GM12892 (cell line): Measurements from ENCODE around the gene TTC27.

Source experiments
- DNase-seq: peaks from one replicate; pipeline ENCODE4 v3.0.0; 2011; ENCODE audit not compliant: insufficient read length
- FAIRE-seq: peaks from 2 replicates; lab custom pipeline; 2011; peaks lifted over from hg19 to GRCh38; lab: Jason Lieb, UNC
- POLR2A ChIP-seq: IDR thresholded peaks from 2 replicates; pipeline ENCODE4 v1.6.1; 2011; ENCODE audit warnings: low read depth, low read length, control low read depth
- POLR2AphosphoS5 ChIP-seq: IDR thresholded peaks from 2 replicates; pipeline ENCODE4 v1.6.1; 2011; ENCODE audit warnings: low read depth, low read length, control low read depth
- TAF1 ChIP-seq: IDR thresholded peaks from 2 replicates; pipeline ENCODE4 v1.6.1; 2011; ENCODE audit warnings: low read depth, mild to moderate bottlenecking, control low read depth, low read length, borderline replicate concordance

Gene TTC27

DNA sequence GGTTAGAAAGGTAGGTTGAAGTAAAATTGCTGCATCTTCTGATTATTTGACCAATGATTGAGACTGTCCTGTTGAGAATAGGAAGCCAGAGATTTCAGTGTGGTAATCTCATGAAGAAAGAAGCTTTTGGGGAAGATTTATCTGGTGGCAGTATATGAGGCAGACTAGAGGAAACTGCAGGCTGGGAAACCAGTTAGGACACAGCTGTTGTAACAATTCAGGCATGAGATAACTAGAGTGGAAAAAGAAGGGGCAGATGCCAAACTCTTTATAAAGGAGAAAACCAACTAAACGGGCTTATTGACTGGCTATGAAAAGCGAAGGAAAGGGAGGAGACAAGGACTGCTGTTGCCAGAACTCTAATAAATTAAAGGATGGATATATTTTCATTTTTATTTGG, 155.6 kb downstream of the TTC27 start:
- FAIRE-seq: no peak
- TF ChIP-seq POLR2A: no peak
- no peak for DNase-seq

- DNase-seq (no peak), FAIRE-seq (no peak)
- TF ChIP-seq POLR2AphosphoS5 (no peak), TAF1 (no peak), POLR2A (no peak)
These were observed 156.1 kb downstream of the TTC27 start for GRCh38 chr2:32783933-32784332.

DNA sequence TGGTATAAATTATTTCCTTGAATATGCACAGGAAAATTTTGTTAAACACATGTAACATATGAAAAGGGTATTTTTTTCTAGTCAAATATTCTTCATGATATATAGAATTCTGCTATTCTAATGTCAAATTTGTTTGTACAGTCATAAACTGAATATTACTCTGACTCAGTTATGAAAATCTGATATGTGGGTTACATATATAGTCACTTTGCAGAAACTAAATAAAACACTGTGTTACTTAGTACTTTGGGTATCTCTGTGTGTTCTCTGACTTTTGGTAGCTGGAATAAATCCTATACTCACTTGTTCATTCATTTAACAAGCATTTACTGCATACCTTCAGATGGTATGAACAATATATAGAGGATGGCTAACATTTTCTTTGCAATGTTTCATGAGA, 159.4 kb downstream of the TTC27 start:
- DNase-seq (no peak), FAIRE-seq (peak; percentile 27)
- TF ChIP-seq POLR2AphosphoS5 (no peak), POLR2A (no peak), TAF1 (no peak)

DNA sequence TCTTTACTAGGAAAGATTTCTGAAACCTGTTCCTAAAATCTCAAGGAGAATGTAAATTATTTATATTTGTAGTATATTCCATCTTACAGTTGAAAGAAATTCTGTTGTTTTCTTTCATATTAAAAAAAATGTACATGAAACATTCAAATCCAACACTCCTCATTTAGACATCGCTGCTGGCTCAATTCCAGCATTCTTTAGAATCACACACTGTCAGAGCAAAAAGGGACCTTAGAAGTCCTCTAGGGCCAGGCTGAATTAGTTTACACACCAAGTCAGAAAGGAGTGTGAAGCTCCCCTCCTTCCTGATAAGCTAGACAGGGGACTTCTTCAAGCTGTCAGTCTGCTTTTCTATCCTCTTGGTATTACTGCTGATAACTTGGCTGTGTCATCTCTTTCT, 160.3 kb downstream of the TTC27 start:
- FAIRE-seq: no peak
- no peak for DNase-seq
- TF ChIP-seq POLR2AphosphoS5: no peak
- TF ChIP-seq TAF1: no peak
- TF ChIP-seq POLR2A: no peak

DNA sequence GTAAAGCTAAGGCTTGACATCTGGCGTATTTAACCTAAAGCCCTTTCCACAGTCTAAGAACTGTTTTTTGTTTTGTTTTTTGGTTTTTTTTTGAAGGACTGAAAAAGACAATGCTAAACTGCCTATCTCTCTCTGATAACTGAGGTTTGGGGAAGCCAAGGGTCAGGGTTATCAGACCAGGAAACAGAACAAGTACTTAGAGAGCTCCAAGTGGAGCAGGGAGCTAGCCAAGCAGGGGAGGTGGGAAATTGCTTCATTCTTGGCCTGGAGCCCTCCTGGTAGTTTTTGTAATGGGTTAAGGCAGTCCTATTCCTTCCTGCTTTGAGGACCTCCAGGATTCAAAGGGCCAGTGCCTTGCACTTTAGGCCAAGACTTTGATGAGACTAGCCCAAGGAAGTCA, 164.6 kb downstream of the TTC27 start:
- DNase-seq (no peak), FAIRE-seq (no peak)
- TF ChIP-seq TAF1 (no peak), POLR2AphosphoS5 (no peak), POLR2A (no peak)

DNA sequence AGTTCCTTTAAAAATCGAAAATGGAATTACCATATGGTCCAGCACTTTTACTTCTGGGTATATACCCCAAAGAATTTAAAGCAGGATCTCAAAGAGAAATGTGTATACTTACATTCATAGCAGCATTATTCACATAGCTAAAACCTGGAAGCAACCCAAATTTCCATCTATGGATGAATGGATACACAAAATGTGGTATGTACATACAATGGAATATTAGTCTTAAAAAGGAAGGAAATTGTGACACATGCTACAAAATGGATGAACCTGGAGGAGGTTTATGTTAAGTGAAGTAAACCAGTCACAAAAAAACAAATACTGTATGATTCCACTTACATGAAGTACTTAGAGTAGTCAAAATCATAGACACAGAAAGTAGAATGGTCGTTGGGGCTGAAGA, 171.0 kb downstream of the TTC27 start:
- TF ChIP-seq TAF1: no peak
- TF ChIP-seq POLR2AphosphoS5: no peak
- TF ChIP-seq POLR2A: no peak
- FAIRE-seq (no peak), DNase-seq (no peak)

GRCh38 chr2:32801741-32802140, 173.9 kb downstream of the TTC27 start:
- TF ChIP-seq POLR2A (no peak), TAF1 (no peak), POLR2AphosphoS5 (no peak)
- FAIRE-seq (no peak), DNase-seq (no peak)

- TF ChIP-seq POLR2A: no peak
- no peak for TF ChIP-seq TAF1
- no peak for TF ChIP-seq POLR2AphosphoS5
- no peak for FAIRE-seq
These were observed 175.0 kb downstream of the TTC27 start for GRCh38 chr2:32802877-32803276.

DNA sequence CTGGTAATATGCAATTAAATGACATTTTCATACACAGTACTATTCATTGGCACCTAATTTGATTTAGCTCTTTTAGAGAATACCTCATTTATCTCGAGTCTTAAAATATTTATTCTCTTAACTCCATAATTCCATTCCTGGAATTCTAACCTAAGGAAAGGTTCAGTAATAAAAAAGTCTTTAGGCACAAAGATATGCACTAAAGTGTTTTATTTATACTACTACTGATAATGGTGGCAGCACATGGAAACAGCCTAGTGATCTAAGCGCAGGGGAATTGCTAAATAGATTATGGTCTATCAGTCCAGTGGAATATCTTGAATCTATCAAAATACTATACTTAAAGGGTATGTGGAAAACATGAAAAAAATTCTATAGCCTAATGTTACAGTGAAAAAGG, 176.4 kb downstream of the TTC27 start:
- FAIRE-seq (no peak), DNase-seq (no peak)
- TF ChIP-seq POLR2AphosphoS5: no peak
- no peak for TF ChIP-seq TAF1
- TF ChIP-seq POLR2A: no peak

More at GRCh38 chr2:32802877-32803276, 175.0 kb downstream of the TTC27 start:
- no peak for DNase-seq

GRCh38 chr2:32805104-32806095, 177.6 kb downstream of the TTC27 start:
- TF ChIP-seq POLR2A: no peak
- TF ChIP-seq POLR2AphosphoS5: no peak
- TF ChIP-seq TAF1: no peak
- DNase-seq: no peak
- no peak for FAIRE-seq

DNA sequence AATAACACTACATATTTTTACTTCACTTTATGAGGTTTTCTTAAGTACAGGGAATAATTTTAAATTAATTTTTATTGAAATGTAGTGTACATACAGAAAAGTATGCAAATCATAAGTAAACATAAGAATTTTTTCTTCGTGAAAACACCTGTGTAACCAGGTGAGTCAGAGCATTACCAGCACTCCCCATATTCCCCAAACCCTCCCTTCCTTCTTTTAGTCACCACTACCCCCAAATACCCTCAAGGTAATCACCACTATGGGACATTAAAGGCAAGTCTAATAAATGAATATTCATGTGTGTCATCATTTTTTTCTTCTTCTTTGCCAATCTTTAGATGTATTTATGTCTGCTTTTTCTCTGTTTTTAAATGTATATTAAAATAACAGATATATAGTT, 179.0 kb downstream of the TTC27 start:
- FAIRE-seq: no peak
- TF ChIP-seq POLR2A: no peak

GRCh38 chr2:32807662-32808061, 179.8 kb downstream of the TTC27 start:
- TF ChIP-seq POLR2AphosphoS5 (no peak), POLR2A (no peak), TAF1 (no peak)
- DNase-seq (no peak), FAIRE-seq (no peak)

More for the DNA sequence above, 179.0 kb downstream of the TTC27 start:
- DNase-seq: no peak
